SU-DHL-6 (cell line): ENCODE measurements around the gene SFXN1.

Experiments used
- H2AFZ ChIP-seq: fragments of 200-600 bp; sonication (generic); 2 replicates; pipeline ENCODE4 v1.6.1; 2014; ENCODE audit warnings: low read depth, mild to moderate bottlenecking, moderate library complexity, mixed read lengths, antibody characterized with exemption, low read length; ENCODE audit not compliant: severe bottlenecking
- H3F3A ChIP-seq: fragments of 200-600 bp; shearing (Covaris generic); 2 replicates; pipeline ENCODE4 v1.6.0; 2016; ENCODE audit warnings: antibody characterized with exemption, mild to moderate bottlenecking; ENCODE audit not compliant: insufficient read depth
- H3K27ac ChIP-seq: fragments of 200-600 bp; sonication (generic); 2 replicates; pipeline ENCODE4 v1.5.1; 2016; ENCODE audit warnings: low read depth, mild to moderate bottlenecking, low read length, moderate library complexity, mixed read lengths
- H3K27me3 ChIP-seq: fragments of 200-600 bp; sonication (generic), shearing (Covaris generic); 2 replicates; pipeline ENCODE4 v1.6.0; 2014; ENCODE audit warnings: mild to moderate bottlenecking, low read length
- H3K36me3 ChIP-seq: fragments of 200-600 bp; sonication (generic); 2 replicates; pipeline ENCODE4 v1.6.1; 2014; ENCODE audit warnings: mild to moderate bottlenecking, low read length, mixed read lengths
- H3K4me2 ChIP-seq: fragments of 300-600, 200-600 bp; shearing (Covaris generic), sonication (generic); 2 replicates; pipeline ENCODE4 v1.6.0; 2014; ENCODE audit warnings: low read length, low read depth, mild to moderate bottlenecking; ENCODE audit not compliant: poor library complexity, severe bottlenecking
- H3K4me3 ChIP-seq: fragments of 200-600 bp; sonication (generic); 2 replicates; pipeline ENCODE4 v1.5.1; 2014; ENCODE audit warnings: antibody characterized with exemption, low read length, mild to moderate bottlenecking, mixed read lengths; ENCODE audit not compliant: insufficient read depth, poor library complexity, severe bottlenecking
- H3K79me2 ChIP-seq: fragments of 200-600 bp; sonication (generic); 2 replicates; pipeline ENCODE4 v1.6.1; 2014; ENCODE audit warnings: mild to moderate bottlenecking, low read length, moderate library complexity; ENCODE audit not compliant: insufficient read depth
- H3K9ac ChIP-seq: fragments of 200-600 bp; sonication (generic); 2 replicates; pipeline ENCODE4 v1.7.0; 2014; ENCODE audit warnings: mild to moderate bottlenecking, low read length
- H3K9me2 ChIP-seq: fragments of 200-600 bp; sonication (generic); replicated peaks from 2 replicates; pipeline ENCODE4 v1.6.1; 2014; ENCODE audit warnings: low read length; ENCODE audit not compliant: insufficient read depth
- H3K9me3 ChIP-seq: fragments of 200-600 bp; sonication (generic); 2 replicates; pipeline ENCODE4 v1.6.1; 2014; ENCODE audit warnings: low read length, mixed read lengths; ENCODE audit not compliant: insufficient read depth
- H4K20me1 ChIP-seq: fragments of 200-600 bp; sonication (generic); 2 replicates; pipeline ENCODE4 v1.6.1; 2014; ENCODE audit warnings: low read depth, mild to moderate bottlenecking, antibody characterized with exemption, low read length, moderate library complexity, mixed read lengths
- CTCF ChIP-seq: fragments of 200-600 bp; sonication (generic); IDR thresholded peaks from one replicate; pipeline ENCODE4 v1.5.1; 2017; ENCODE audit warnings: antibody characterized with exemption, mild to moderate bottlenecking, low read length, moderate library complexity; ENCODE audit not compliant: insufficient read depth, poor library complexity, severe bottlenecking
- EZH2phosphoT487 ChIP-seq: fragments of 200-600 bp; sonication (generic), shearing (Covaris generic); conservative IDR thresholded peaks from 2 replicates; pipeline ENCODE4 v1.6.1; 2018; ENCODE audit warnings: mild to moderate bottlenecking, antibody characterized with exemption, low read length, moderate library complexity, mixed read lengths

The SFXN1 gene

GRCh38 chr5:175466700-175467318, 11.6 kb upstream of the SFXN1 start:
- Histone ChIP-seq H3K4me3 (no peak overlapping the region), H3K27ac (no peak overlapping the region), H3K36me3 (no peaks in the 10 kb centered on the region), H3K4me2 (no peak overlapping the region), H3K9ac (no peak overlapping the region), H3K79me2 (no peaks in the 10 kb centered on the region), H3K9me3 (no peaks in the 10 kb centered on the region), H3K9me2 (no peaks in the 10 kb centered on the region), H2AFZ (no peak overlapping the region), H4K20me1 (no peaks in the 10 kb centered on the region), H3F3A (no peaks in the 10 kb centered on the region), H3K27me3 (no peaks in the 10 kb centered on the region)
- TF ChIP-seq CTCF (no peak), EZH2phosphoT487 (no peak)

GRCh38 chr5:175467983-175468690, 10.2 kb upstream of the SFXN1 start:
- H3K27me3 ChIP-seq, result no peaks in the 10 kb centered on the region
- no peaks in the 10 kb centered on the region for H3K79me2 ChIP-seq
- no peaks in the 10 kb centered on the region for H4K20me1 ChIP-seq
- H3K27ac ChIP-seq, result no peak overlapping the region
- no peak overlapping the region for H3K4me3 ChIP-seq
- H3K36me3 ChIP-seq, result no peaks in the 10 kb centered on the region
- H3F3A ChIP-seq, result no peaks in the 10 kb centered on the region
- no peak overlapping the region for H3K4me2 ChIP-seq
- H3K9ac ChIP-seq, result no peak overlapping the region
- H3K9me2 ChIP-seq, result no peaks in the 10 kb centered on the region
- H2AFZ ChIP-seq, result no peak overlapping the region
- TF ChIP-seq CTCF, result no peak
- no peak for TF ChIP-seq EZH2phosphoT487
- H3K9me3 ChIP-seq, result no peaks in the 10 kb centered on the region

GRCh38 chr5:175468892-175469291, 9.5 kb upstream of the SFXN1 start:
- Histone ChIP-seq H3K36me3 (no peaks in the 10 kb centered on the region), H3K9ac (no peak overlapping the region), H3K79me2 (no peaks in the 10 kb centered on the region), H4K20me1 (no peaks in the 10 kb centered on the region), H3K4me2 (no peak overlapping the region), H3K9me3 (no peaks in the 10 kb centered on the region), H3K27ac (no peak overlapping the region), H3K4me3 (no peak overlapping the region), H3F3A (no peaks in the 10 kb centered on the region), H2AFZ (no peak overlapping the region), H3K9me2 (no peaks in the 10 kb centered on the region), H3K27me3 (no peaks in the 10 kb centered on the region)
- no peak for TF ChIP-seq EZH2phosphoT487
- no peak for TF ChIP-seq CTCF
